ENCODE results near the gene PLCH1.

PLCH1 gene

DNA sequence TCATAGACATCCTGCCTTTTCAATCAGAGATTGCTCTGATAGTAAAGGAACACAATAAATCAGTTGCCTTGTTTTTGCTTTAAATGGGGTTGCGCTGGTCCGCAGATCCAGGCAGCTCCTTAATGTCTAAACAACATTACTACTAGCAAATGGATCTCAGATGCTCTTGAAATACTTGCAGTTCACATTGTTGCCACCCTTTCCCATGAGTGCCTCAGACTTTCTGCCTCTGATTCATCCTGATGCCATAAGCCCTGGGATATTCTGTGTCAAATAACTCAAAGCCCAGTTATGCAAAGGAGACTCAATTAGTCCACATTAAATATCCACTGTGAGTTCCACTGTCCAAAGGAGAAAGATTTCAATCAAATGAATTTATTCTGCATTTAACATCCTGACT is 196.7 kb downstream of the PLCH1 start:
- DNase-seq (ENCODE audit: low read depth in 3 of 3), result no peak

DNA sequence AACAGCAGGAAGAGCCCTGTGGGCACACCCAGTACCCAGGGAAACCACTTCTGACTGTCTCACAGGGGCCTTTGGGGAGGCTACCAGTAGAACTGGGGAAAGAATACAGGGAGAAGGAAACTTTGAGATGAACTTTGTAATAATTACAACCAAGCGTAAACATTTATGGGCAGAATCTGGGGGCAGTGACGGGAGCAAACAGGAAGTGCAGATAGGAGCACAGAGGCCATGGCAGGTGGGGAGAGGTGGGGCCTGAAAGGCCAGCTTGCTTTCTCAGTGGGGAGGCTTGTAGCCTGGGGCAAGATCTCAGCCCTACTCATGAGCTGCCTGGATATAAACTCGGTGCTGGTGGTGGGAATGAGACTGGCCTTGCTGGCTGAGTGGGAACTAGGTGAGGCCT is 209.8 kb downstream of the PLCH1 start:
- DNase-seq (ENCODE audit: low read depth in 3 of 3), result no peak

DNA sequence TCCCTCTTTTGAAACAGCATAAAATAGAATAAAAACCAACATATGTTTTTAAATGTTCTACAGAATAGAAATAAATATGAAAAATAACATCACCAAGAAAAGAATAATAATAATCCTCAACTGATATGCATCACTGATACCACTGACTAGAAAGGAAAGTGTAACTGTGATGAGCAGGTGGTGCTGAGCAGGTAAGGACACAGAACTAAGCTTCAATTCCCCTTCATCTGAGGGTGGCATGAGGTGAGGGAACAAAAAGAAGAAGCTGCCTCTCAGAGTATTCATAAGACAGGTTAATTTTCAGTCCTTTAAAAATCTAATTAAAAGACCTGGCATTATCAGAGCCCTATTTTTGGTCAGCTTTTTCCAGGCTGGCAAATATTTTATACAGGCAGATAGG is 216.3 kb downstream of the PLCH1 start:
- DNase-seq (ENCODE audit: low read depth in 3 of 3), result no peak

DNA sequence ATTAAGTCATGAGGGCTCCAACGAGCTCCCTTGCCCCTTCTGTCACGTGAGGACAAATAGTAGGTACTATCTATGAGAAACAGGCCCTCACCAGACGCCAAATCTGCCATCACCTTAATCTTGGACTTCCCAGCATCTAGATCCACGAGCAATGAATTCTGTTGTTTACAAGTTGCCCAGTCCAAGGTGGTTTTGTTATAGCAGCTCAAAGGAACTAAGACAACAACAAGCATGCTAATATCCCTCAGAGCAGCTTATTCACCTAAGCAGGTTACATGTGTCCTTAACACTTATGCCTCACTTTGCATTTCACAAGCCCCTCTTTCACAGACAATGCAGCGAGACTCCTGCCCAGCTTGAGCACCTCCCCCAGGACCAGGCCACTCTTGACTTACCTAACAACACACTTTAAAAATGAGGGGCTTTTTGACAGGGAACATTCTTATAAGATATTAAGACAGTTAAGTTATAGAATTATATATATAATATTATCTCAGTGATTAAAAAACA is 219.5 kb downstream of the PLCH1 start:
- no peak for DNase-seq (ENCODE audit: low read depth in 3 of 3)

DNA sequence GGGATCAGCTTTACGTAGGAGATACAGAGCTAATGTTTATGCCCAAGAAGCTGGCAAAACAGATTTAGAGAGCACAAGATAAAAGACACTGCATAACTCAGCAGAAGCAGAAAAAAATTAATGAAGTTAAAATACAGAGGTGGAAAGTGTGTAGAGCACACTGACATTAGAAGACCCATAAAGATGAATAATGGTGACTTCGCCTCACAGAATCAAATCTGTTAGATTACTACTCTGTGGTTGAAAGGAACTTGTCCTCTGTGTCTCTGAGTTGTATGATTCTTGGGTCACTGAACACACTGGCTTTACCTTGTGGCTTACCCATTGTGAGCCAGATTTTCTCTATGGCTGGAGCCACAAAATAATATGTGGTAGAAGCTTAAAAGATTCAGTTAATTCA is 224.4 kb downstream of the PLCH1 start:
- DNase-seq (ENCODE audit: low read depth in 3 of 3), result no peak

DNA sequence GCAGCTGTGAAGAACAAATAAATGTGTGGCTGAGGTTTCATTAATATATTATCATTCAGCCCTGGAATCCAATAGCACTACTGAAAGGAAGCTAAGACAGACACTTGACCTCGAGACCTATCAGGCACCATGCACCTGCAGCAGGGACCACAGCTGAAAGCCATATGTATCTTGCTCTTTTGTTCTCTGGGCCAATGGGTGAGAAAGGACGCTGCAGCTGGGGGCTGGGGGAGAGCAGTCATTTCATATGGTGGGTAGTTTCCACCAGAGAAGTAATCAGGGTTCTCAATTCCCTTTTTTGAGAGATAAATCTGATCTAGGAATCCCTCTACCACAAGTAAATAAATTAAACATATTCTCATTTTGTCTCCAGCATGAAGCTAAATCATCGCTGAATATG is 225.8 kb downstream of the PLCH1 start:
- DNase-seq (ENCODE audit: low read depth in 3 of 3), result no peak

DNA sequence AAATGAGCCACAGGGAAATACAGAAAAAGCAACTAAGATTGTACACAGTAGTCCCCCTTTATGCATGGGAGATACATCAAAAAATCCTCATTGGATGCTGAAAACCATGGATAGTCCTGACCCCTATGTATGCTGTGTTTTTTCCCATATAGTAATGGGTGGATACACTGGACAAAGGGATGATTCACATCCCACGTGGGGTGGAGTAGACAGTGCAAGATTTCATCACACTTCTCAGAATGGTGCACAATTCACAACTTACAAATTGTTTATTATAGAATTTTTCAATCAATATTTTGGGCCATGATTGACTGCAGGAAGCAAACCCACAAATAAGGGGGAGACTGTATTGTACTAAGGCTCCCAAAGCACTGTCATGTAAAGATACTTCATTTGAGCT is 227.0 kb downstream of the PLCH1 start:
- DNase-seq (ENCODE audit: low read depth in 3 of 3), result no peak

DNA sequence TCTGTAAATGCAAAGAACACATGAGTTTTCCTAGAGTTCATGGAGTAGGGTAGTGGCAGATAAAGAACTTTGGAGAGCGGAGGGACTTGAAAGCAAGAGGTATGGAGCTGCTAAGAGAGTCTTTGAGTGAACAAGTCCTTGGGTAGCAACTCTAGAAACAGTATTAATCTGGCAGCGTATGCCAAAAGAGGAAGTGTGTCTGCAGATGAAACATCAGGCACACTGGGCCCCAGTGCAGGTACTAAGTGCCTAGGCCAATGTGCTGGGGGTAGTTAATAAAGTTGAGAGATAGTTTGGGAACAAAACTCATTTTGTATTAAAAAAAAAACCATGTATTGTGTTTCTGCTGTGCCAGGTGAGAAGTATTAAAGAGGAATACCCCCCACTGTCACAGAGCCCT is 228.4 kb downstream of the PLCH1 start:
- no peak for DNase-seq (ENCODE audit: low read depth in 3 of 3)

DNA sequence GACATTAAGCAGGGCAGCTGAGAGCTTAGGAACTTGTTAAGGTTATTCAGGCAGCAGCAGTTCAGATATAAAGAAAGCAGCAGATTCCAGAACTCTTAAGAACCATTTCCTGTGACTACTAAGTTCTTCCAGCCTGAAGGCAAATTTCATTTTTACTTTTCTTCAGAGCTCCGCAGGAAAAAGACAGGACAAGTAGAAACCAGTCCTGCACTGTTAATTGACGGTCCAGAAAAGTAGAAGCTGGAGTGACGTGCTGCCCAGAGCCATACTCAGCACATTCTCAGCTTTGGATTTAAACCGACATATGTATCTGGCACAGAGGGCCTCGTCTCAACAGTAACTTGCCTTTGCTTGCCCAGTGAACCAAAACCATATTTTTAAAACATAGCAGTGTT is 232.0 kb downstream of the PLCH1 start:
- DNase-seq (ENCODE audit: low read depth in 3 of 3), result no peak

DNA sequence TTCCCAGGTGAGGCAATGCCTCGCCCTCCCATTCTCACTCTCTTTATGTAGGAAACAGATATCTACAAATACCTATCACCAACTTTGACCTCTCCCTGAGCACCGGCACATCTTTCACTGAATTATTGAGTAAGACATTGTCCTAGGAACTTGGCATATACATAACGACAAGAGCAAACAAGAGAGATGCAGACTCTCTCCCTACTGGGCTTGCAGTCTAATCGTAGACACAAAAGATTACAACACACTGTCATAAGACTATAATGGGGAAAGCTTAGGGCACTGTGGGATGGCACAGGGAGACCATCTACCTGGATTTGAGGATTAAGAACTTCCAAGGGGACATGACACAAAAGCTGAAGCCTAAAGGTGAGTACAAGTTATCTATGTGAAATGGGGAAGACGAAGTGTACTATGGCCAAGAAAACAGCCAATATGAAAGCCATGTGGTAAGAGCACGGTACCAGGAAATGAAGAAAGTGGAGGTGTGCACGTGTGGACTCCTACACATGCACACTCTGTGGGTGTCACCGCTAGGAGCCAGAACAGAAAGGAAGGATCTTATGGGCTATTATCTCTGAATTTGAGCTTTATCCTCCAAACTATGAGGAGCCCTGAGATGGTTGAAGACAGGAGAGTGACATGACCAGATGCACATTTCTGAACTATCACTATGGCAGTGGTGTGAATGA is 232.6 kb downstream of the PLCH1 start:
- DNase-seq (ENCODE audit: low read depth in 3 of 3), result no peak

DNA sequence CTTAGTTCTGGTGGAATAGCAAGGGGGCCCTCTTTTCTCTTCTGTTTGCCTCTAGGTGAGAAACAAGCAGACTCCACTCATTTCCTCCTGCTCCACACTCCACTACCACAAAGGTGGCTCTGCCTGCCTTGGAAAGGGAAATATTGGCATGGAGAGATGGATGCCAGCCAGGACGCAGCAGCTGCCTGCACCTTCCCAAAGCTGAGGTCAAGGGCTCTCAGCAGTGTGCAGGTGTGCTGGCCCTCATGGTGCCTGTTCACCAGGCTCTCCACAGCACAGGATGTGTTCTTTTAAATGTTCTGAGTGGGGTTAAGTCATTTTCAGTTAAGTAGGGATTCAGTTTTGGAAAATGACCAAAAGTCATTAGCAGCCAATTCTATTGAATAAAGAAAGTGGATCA is 240.2 kb downstream of the PLCH1 start:
- DNase-seq (ENCODE audit: low read depth in 3 of 3), result no peak

DNA sequence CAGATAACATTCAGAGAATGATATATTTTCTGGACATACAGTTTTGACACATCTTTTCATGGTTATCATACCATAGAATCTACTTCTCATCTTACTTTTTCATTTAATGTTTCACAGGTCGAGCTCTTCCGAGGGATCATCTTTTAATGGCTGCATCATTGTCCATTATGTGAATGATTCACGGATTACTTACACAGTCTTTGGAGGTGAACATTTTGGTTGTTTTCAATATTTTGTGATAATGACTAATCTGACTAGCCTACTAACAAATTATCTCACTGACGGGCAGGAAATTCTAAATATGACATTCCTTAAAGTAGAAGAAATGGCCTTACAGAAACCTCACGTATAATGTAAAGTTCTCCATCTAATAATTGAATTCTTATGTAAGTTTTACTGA is 242.2 kb downstream of the PLCH1 start:
- DNase-seq (ENCODE audit: low read depth in 3 of 3), result no peak

DNA sequence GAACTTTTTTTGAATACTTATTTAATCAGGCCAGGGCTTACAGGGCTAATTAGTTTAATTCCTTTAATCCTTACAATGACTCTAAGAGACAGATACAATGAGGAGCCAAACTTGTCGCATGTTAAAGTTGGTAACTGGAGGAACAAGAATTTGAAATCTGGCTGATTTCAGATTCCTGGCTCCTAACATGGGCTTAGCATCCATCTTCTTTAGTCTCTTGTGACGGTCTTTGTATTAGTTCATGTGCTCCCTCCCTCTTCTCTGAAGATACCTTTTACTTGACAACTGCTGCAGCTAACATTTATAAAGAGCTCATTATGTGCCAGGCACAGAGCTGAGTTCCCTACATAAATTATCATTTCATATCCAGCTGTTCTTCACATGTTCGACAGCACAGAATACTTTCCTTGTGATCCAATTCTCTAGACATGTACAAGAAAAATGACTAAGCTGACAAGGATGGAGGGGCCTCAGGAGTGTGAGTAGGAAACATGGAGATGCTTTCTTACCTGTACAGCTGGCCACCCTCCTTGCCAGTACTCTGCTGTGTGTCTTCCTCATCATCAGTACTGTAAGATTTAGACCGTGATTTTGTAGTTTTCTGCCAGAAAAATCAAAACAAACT is 244.6 kb downstream of the PLCH1 start:
- no peak for DNase-seq (ENCODE audit: low read depth in 3 of 3)

DNA sequence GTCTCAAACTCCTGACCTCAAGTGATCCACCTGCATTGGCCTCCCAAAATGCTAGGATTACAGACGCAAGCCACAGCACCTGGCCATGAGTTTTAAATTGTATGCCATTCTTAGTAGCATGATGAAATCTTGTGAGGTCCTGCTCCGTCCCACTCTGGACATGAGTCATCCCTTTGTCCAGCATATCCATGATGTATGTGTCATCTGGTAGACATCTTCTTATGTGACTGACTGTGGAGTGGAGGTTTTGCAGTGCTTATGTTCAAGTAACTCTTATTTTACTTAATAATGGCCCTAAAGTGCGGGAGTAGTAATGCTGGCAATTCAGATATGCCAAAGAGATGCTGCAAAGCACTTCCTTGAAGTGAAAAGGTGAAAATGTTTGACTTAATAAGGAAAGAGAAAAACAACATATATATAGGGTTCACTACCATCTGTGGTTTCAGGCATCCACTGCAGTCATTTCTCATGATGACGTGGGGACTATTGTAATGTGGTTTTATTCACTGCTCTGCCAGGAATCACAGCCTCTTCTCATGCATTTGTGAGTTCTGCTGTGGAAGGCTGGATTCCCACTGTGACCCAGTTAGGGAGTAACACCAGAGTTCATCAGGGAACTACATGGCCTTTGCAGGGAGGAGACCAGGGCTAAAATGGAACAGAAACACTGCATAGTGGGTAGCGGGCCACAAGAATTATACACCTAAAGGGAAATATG is 246.8 kb downstream of the PLCH1 start:
- DNase-seq (ENCODE audit: low read depth in 3 of 3), result no peak

DNA sequence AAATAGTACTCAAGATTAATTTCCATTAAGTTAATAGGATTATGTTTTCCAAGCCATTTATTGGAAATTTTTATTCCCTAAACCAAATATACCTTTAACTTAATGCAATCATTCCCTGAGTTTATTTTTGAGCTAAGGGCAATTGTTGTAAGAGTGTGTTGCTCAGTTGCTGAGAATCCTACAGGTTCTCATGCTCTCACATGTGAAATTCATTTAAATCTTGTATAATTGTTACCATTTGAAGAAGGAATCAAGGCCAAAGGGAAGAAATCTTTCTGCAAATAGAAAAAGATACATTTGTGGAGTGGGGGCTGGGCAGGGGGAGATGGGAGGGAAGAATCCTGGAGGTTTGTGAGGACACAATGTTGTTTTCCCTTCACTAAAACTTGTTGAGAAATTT is 248.7 kb downstream of the PLCH1 start:
- no peak for DNase-seq (ENCODE audit: low read depth in 3 of 3)

DNA sequence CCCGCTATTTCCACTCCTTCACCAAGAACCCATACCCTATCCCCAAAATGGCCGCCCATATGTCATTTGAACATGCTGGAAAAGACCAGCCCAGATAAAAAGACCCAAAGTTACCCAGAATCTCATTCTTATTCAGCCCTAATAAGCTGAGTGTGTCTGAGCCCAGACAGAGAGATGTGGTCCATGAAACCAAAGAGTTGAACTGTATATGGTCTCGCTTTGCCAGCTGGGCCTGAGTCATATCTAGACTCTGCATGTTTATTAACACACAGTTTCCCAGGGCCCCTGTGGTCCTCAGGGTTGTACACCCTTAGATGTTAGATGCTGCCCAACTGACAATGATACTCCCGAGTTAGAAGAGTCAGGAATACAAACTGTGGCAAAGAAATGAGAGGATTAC is 249.5 kb downstream of the PLCH1 start:
- no peak for DNase-seq (ENCODE audit: low read depth in 3 of 3)

DNA sequence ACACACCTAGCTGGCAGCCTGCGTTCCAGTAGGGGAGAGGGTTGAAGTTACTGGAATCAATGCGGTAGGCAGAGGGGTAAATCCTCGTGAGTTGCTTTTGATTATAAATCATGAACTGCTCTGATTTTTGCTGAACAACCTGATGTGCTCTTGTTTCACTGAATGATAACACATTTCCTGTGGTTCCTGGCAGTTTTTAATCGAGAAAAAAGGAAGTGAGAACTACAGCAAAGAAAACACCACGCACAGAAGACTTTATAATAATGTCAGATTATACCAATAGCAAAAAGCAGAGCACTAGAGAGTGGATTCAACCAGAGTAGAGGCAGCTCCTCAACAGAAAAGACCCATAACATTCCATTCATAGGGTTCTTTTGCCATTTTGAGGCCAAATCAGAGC is 250.5 kb downstream of the PLCH1 start:
- no peak for DNase-seq (ENCODE audit: low read depth in 3 of 3)

DNA sequence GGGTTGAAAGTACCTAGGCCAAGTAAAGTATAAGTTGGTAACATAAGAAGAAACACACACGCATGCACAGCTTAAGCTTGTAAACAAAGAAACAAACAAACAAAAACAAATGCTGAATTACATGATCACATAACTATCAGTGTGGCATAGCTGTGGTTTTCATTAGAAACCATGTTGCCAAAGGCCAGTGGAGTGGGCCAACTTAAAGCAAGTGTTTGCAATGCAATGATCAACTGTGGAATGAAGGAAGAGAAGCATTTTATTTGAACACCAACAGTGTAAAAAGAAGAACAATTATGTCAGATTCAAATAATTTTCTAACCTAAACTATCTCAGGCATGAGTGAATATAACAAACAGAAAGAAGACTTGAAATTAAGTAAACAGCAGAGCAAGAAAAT is 252.0 kb downstream of the PLCH1 start:
- DNase-seq (ENCODE audit: low read depth in 3 of 3), result no peak

DNA sequence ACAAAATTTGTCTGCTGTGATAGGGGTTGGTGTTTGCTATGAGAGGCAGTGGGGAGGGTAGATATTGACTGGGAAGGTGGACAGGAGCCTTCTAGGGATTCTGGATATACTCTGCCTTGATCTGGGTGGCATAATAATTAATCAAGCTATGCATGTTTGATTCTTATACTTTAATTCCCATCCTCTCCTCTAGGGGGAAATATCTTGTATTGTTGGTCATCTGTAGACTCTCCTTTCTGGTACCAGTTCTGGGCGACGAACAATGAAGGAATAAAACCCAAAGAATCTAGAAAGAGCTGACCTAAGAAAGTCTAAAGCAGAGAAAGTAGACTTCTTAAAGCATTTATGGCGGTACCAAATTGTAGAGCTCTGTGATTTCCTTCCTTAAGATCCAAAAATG is 253.2 kb downstream of the PLCH1 start:
- no peak for DNase-seq (ENCODE audit: low read depth in 3 of 3)

DNA sequence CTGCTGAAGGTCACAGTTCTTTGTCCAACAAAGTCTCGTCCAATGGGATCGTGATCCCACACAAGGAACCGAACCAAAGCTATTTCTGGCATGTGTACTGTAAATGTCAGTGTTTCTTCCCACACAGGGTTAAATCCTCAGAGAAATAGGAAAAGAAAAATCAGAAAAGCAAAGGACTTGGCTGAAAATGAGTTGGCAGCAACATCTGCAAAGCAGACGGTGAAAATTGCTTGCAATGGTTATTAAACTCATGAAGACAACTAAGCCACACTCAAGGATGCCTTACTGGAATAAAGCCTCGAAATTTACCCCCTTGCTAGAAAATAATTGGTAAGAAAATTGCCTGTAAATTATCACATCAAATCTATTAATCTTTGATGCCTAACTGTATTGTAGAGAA is 256.2 kb downstream of the PLCH1 start:
- no peak for DNase-seq (ENCODE audit: low read depth in 3 of 3)

DNA sequence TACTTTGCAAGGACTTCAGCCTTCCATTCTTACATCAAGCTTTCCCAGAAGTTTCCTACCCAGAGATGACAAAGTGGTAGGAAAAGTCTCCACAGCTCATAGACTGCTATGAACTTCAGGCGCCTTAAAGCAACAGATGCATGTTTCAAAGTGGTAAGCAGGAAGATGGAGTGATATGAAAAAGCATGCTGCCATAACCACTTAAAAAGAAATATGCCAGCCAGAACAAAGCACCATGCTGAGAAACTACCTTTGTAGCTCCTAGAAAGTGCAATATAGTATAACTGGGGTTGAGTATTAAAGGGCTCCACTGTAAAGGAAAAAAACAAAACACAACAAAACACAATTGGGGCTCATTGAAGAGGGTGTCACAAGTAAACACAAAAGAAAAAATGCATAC is 259.0 kb downstream of the PLCH1 start:
- DNase-seq (ENCODE audit: low read depth in 3 of 3), result no peak

DNA sequence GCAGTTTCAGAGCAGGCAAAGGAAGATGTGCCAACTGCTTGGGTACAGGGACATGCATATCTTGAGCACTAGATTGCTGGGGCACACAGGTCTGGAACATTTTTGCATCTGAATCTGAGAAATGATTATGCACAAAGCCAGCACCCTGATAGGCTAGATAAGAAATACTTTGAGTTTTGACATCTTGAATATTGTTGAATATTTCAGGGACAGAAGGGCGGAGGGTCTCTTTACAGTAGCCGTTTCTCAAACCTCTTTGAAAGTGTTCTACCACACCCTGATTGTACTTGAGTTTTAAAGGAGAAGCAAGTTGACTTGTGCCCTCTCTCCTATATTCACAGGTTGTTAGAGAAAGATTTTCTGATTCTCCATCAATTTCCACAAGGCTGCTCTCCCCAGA is 263.3 kb downstream of the PLCH1 start:
- no peak for DNase-seq (ENCODE audit: low read depth in 3 of 3)

DNA sequence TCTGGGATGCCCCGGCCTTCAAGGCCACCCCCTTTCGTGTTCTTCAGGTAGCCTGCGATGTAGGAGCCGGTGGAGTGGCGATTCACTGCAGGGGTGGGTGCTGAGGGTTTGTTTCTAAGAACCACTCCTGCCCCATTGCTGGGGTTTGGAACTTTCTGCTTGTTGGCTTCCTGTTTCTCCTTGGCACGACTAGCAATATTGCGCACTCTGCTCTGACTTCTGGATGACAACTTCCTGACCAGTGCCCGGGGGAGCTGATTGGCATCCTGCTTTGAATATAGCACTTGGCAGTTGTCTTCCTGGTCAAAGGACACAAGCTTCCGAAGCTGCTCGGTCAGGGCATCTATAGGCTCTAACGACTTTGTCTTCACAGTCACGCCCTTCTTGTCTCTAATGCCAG is 263.8 kb downstream of the PLCH1 start:
- no peak for DNase-seq (ENCODE audit: low read depth in 3 of 3)
